ENCODE data around the gene THAP4. TPM values are rescaled to one million over a fixed set of nuclear protein-coding genes. Genes with fewer than 3 reads are reported as not detected.

The THAP4 gene
- total RNA-seq, 1 experiment from 2014 or later: 71.2 TPM

DNA sequence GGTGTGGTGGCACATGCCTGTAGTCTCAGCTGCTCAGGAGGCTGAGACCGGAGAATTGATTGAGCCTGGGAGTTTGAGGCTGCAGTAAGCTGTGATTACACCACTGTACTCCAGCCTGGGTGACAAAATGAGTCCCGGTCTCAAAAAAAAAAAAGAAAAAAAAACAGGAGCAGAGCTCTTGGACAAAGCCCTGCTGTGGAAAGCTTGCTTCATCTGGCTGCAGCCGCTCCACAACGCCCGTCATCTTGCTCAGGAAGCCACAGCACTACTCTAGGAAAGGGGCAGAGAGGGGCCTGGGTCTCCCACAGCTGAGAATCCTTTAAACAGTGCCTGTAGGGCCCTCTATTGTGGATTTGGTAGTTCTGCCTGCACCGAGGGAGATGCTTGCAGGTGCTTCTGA is 11.5 kb upstream of the THAP4 start:
- no peaks in the 10 kb centered on the region; the same call in 1 of the 2 replicates for H4K20me1 ChIP-seq (ENCODE audit: insufficient read depth)
- no peaks in the 10 kb centered on the region for H3K4me1 ChIP-seq (ENCODE audit: control insufficient read depth in 1 of 2, insufficient read depth in 2 of 2, low read length in 2 of 2)
- H3K79me2 ChIP-seq (ENCODE audit: insufficient read depth, low read length): peaks cover 94% of the 10 kb centered on the region
- H3K9ac ChIP-seq (ENCODE audit: low read length): no peak overlapping the region
- H3K4me2 ChIP-seq (ENCODE audit: low read length): no peak overlapping the region
- no TSS peak for BruUV-seq (replicated peaks)
- no peak for DNase-seq (ENCODE audit: low read depth, low spot score)
- TF ChIP-seq RAD21 (IDR thresholded peaks at IDR 0.05; ENCODE audit: low read depth) (no peak), YY1 (IDR thresholded peaks at IDR 0.05; ENCODE audit: extremely low read depth, insufficient replicate concordance, low read depth, low read length) (no peak), ZFX (IDR thresholded peaks at IDR 0.05) (no peak), POLR2AphosphoS5 (IDR thresholded peaks at IDR 0.05; ENCODE audit: low read depth, low read length) (no peak), EZH2phosphoT487 (IDR thresholded peaks at IDR 0.05; ENCODE audit: borderline replicate concordance) (no peak), ZNF274 (IDR thresholded peaks at IDR 0.05; ENCODE audit: low read depth, low read length) (no peak), SIN3A (IDR thresholded peaks at IDR 0.05; ENCODE audit: low read depth) (no peak), CBX3 (IDR thresholded peaks at IDR 0.05; ENCODE audit: low read depth) (no peak)
- TF ChIP-seq, protein P1, sequence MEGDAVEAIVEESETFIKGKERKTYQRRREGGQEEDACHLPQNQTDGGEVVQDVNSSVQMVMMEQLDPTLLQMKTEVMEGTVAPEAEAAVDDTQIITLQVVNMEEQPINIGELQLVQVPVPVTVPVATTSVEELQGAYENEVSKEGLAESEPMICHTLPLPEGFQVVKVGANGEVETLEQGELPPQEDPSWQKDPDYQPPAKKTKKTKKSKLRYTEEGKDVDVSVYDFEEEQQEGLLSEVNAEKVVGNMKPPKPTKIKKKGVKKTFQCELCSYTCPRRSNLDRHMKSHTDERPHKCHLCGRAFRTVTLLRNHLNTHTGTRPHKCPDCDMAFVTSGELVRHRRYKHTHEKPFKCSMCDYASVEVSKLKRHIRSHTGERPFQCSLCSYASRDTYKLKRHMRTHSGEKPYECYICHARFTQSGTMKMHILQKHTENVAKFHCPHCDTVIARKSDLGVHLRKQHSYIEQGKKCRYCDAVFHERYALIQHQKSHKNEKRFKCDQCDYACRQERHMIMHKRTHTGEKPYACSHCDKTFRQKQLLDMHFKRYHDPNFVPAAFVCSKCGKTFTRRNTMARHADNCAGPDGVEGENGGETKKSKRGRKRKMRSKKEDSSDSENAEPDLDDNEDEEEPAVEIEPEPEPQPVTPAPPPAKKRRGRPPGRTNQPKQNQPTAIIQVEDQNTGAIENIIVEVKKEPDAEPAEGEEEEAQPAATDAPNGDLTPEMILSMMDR (IDR thresholded peaks at IDR 0.05 in 2 of 3, conservative IDR thresholded peaks at IDR 0.05 in 1 of 3; ENCODE audit: borderline replicate concordance in 1 of 3, insufficient read depth in 1 of 3, low read depth in 2 of 3, low read length in 2 of 3): no peak
- TF ChIP-seq, protein P2, sequence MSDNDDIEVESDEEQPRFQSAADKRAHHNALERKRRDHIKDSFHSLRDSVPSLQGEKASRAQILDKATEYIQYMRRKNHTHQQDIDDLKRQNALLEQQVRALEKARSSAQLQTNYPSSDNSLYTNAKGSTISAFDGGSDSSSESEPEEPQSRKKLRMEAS (IDR thresholded peaks at IDR 0.05): no peak
- no peak overlapping the region for H2AFZ ChIP-seq (ENCODE audit: low read depth, low read length, poor library complexity, severe bottlenecking)
- ChIA-PET RAD21 (ENCODE audit: low non-redundant PET in 1 of 2, low total read pairs in 2 of 2, uncharacterized antibody in 2 of 2, unreplicated experiment in 2 of 2) (no interaction called here), CTCF (no interaction called here), POLR2A (interaction anchor here (1.2 to 2.0 kb wide), 2 partner anchors 10 to 86 kb away, joined by 4 to 5 read pairs; partner anchors contain the start of genes ATG4B and D2HGDH)
- no peak overlapping the region for H3K4me3 ChIP-seq (replicated peaks in 1 of 2; ENCODE audit: low read depth in 1 of 2, low read length in 2 of 2)
- H3K9me3 ChIP-seq (ENCODE audit: control insufficient read depth in 1 of 2, insufficient read depth in 1 of 2, low read depth in 1 of 2, low read length in 2 of 2): no peaks in the 10 kb centered on the region
- no peaks in the 10 kb centered on the region for H3K9me2 ChIP-seq (ENCODE audit: insufficient read depth)
- intact Hi-C loops (cut with micrococcal nuclease): no loop called here
- H3K27me3 ChIP-seq (ENCODE audit: insufficient read depth, low read length): no peaks in the 10 kb centered on the region
- H3K27ac ChIP-seq (ENCODE audit: low read depth, low read length): no peak overlapping the region
- no peak for ATAC-seq
- peaks cover 6 to 8% of the 10 kb centered on the region in 2 experiments; a peak in 3 of 4 replicates for H3K36me3 ChIP-seq (ENCODE audit: control insufficient read depth in 1 of 2, insufficient read depth in 2 of 2, low read length in 2 of 2)

Data from HCT116 (cell line).